Mesenteric fat pad (tissue), 1 donor: ENCODE results near the gene ARMC5. TPM values are rescaled to one million over a fixed set of nuclear protein-coding genes. Genes with fewer than 3 reads are reported as not detected.
A peak's percentile ranks its signal among the peaks of the same experiment; 100 is the strongest.
"Not testable (repeated sequence)": the region's sequence is repeated elsewhere in the genome, so short reads cannot be mapped to it uniquely, and the experiment has no call there.

Experiments
- DNase-seq: peaks from one replicate; pipeline ENCODE4 v3.0.0-alpha.2; 2020; ENCODE audit warnings: low spot score
- total RNA-seq: library from RNA; stranded (reverse); fragmentation: NEBNext Ultra II Directional; extraction: Animal tissue kit (Norgen Biotek cat#: 25700); gene quantifications from one replicate; pipeline ENCODE4 v1.2.1, GENCODE V29; 2021
- donor health status: DM: yes; HTN: yes; CAD: no.

Gene ARMC5
- total RNA-seq, 1 donor from 2014 or later, result 8.5 TPM

DNA sequence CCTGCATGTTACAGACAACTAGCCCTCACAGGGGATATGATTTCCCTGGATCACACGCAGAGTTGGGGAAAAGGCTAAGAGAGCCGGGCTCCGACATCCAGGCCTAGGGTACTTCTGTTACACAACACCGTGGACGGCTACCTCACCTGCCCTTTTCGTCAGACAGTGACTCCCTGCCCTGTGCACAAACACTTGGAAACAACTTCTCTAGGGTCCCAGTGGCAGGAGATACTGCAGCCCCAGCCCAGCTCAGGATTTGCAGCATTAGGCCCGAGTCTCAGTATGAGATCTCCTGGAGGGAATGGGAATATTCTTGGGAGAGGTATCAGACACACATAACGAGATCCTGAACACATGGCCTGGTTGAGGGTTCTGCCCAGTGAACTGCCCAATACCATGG lies 40.6 kb downstream of the ARMC5 start:
- no peak for DNase-seq

DNA sequence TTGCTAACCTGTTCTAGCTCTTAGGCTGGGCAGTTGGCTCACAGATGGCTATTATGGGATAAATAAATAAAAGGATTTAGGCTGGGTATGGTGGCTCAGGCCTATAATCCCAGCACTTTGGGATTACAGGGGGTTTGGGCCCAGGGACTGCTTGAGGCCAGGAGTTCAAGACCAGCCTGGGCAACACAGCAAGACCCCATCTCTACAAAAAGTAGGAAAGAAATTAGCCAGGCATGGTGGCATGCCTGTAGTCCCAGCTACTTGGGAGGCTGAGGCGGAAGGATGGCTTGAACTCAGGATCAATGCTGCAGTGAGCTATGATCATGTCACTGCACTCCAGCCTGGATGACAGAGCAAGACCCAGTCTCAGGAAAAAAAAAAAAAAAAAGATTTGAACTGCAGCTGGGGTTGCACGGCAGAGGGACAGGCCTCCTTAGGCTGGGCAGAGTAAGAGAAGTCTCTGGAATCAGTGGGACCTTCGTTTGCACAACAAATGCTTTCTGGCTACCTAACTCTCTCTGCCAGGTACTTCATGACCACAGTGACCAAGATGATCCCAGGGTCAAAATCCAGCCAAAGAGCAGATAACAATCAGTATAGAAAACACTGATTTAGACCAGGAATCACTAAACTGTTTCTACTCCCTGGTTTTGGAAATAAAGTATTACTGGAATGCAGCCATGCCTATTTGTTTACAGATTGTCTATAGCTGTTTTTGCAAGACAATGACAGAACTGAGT lies 42.1 kb downstream of the ARMC5 start:
- DNase-seq, result no peak

DNA sequence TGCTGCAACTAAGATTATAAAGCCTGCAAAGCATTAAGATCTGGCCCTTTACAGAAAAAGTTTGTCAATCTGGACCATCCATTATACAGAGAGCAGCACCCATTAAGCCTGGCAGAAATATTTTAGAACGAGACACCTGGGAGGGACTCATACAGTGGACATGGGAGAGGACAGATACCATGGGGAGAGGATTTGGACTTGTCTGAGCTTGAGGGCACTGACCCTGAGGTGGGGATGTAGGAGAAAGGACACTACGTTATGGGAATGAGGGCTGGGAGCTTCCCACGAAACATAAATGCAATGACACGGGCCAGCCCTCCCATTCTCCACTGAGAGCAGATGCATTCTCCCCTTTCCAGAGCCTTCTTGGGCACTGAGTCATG lies 42.7 kb downstream of the ARMC5 start:
- DNase-seq, result no peak

DNA sequence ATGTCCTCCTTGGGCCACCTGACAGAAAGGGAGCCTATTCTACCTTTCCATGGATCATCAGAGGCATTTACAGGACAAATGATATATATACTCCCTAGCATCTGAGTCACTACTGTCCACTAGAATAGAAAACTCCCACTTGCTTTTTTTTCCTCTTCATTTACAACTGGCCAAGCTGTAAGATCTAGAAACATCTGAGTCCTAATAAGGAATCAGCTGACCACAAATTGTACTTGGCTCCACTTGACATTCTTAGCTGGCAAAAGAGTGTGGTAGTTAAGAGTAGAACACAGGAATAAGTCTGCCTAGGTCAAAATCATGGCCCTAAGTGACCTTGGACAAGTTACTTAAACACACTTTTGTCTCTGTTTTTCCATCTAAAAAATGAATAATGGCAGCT lies 43.7 kb downstream of the ARMC5 start:
- DNase-seq, result no peak

DNA sequence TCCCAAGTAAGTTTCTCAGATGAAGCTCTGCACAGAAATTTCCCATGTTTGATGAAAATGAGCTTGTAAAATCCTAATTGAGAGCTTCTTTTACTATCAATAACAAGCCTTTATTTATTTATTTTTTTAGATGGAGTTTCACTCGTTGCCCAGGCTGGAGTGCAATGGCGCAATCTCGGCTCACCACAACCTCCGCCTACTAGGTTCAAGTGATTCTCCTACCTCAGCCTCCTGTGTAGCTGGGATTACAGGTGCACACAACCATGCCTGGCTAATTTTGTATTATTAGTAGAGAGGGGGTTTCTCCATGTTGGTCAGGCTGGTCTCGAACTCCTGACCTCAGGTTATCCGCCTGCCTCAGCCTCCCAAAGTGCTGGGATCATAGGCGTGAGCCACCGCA lies 44.3 kb downstream of the ARMC5 start:
- DNase-seq, result not testable (repeated sequence)

DNA sequence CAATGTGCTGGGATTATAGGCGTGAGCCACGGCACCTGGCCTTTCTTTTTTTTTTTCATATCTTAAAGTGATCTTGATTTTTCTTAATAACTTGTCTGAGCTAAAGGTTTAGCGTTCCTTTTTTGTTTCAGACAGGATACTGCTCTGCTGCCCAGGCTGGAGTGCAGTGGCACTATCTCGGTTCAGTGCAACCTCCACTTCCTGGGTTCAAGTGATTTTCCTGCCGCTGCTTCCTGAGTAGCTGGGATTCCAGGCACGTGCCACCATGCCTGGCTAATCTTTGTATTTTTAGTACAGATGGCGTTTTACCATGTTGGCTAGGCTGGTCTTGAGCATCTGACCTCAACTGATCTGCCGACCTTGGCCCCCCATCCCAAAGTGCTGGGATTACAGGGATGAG lies 44.9 kb downstream of the ARMC5 start:
- no peak for DNase-seq

DNA sequence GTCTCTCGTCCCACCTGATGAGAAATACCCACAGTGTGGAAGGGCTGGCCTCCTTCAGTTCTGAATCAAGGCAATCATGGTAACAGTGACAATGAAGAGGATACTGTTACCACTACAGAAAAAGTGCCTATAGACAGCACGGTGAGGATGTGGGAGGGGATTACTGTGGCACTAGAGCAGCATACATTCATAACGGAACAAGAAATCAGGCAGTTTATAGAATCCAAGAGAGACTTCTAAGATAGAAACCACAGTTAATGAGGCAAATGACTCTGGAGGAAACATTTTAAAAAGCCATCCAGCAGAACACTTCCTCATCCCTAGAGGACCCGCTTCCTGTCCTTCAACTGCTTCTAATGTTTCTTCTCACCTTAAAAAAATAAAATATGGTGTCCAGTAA lies 46.2 kb downstream of the ARMC5 start:
- no peak for DNase-seq

DNA sequence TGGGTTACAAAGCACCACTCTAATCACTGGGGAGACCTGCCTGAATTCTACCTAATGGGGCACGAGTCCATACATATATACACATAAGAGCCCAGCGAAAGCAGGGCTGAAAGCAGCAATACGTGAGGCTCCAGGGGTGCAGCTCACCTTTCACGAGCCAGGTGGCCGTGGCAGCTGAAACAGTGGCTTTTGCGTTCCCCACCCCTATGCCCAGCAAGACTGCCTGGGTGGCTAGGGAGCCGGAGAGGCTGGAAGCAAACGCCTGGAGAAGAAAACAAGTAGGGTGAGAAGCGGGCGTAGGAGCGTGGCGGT lies 48.3 kb downstream of the ARMC5 start:
- no peak for DNase-seq

DNA sequence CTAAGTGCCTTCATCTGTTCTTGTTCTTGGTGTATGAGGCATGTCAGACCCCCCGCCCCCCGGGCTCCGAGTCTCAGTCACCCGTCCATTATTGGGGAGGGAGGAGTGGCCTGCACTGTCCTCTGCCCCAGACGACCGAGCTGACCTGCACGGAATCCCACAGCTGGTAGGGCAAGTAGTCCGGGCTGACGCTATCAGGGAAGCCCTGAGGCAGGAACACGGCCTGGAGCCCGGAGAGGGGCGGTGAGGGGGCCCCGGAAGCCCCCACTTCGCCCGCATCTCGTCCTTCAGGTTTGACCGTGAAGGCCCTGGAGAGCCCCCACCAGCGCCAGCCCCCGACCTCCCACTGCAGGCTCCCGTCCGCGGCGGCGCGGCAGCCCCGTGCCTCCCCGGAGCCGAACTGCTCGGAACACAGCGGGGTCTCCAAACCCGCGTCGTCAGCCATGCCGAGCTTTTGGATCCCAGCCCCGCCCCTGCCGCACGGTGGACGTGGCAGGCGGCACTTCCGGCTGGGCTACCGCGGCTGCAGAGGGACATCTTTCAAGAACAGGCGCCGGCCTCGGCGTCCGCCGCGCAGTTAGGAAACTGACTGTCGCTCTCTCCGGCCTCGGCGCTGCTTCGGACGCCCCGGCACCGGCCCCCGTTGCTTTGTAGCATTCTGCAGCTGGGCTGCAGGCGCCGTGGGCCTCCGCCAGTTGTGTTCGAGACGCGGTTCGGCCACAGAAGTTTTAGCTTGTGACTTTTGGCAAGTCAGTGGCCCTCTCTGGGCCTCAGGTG lies 48.8 kb downstream of the ARMC5 start, which contains the start of gene RUSF1:
Gene RUSF1 (minus strand): TSS at position 463 of the 777 bp plus-strand sequence. CDS start 18 bp downstream, at position 445.
- peak; percentile 96 for DNase-seq

DNA sequence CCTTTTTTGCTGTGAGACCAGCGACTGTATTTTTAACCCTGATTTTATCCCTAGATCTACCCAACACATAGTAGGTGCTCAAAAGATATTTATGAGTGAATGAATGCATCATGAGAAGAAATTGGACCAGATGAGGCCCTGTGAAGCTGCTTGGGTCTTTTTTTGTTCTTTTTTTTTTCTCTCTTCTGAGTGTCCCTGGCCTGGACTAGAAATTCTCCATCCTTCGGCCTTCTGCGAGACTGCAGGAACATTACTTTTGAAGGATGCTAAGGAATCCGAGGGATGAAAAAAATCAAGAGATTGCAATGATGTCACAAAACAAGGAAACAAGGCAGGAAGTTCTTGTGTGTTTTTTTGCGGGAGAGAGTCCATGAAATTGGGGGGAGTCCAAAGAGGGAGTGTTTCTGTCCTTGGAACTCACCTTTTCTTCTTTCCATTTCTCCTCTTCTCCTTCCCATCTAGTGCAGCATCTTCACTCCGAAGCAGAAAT lies 49.5 kb downstream of the ARMC5 start:
- no peak for DNase-seq

DNA sequence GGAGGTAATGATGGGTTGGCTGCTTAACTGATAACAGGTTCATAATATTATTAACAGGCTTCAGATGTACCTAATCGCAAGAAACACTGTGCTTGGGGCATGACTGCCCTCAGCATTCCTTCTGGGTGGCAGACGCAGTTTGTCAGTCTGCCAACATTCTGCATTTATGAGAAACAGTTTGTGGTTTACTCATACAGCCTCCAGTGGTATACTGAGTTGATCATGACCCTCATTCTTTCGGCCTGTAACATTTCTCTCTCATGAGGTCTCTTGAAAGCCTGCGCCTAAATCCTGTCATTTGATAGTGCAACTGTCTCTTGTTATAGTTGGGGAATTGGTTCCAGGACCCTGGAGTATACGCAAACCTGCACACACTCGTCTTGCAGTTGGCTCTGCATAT lies 53.8 kb downstream of the ARMC5 start:
- DNase-seq, result no peak

DNA sequence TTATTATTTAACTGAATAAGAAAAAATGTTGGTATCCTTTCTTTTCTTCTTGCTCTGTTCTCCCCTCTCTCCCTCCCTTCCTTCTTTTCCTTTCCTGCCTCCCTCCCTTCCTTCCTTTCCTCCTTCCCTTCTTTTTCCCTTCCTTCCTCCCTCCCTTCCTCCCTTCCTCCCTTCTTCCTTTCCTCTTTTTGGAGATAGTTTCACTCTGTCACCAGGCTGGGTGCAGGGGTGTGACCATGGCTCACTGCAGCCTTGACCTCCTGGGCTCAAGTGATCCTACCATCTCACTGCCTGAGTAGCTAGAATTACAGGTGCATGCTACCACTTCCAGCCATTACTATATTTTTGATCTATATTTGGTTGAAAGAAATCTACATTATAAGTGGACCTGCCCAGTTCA lies 54.6 kb downstream of the ARMC5 start:
- DNase-seq, result no peak

Other genes with a start within 250 kb of the ARMC5 start
- 0.03 TPM for gene TRIM72, start 245.4 kb upstream of the ARMC5 start, total RNA-seq
- not detected for gene PYDC1, start 242.4 kb upstream of the ARMC5 start, total RNA-seq
- 35.1 TPM for gene ITGAM, start 199.5 kb upstream of the ARMC5 start, total RNA-seq
- 36.4 TPM for gene ITGAX, start 104.3 kb upstream of the ARMC5 start, total RNA-seq
- 0.39 TPM for gene ITGAD, start 66.2 kb upstream of the ARMC5 start, total RNA-seq
- gene COX6A2, start 31.1 kb upstream of the ARMC5 start, total RNA-seq, result not detected
- gene ZNF843, start 16.7 kb upstream of the ARMC5 start, total RNA-seq, result 0.84 TPM
- 34.7 TPM for gene TGFB1I1, start 12.7 kb downstream of the ARMC5 start, total RNA-seq
- not detected for gene SLC5A2, start 23.6 kb downstream of the ARMC5 start, total RNA-seq
- gene RUSF1, start 48.9 kb downstream of the ARMC5 start, total RNA-seq, result 36.0 TPM
- gene AHSP, start 68.4 kb downstream of the ARMC5 start, total RNA-seq, result not detected